ENCODE results near the gene MISP3. TPM values are rescaled to one million over a fixed set of nuclear protein-coding genes. Genes with fewer than 3 reads are reported as not detected.
A peak's percentile ranks its signal among the peaks of the same experiment; 100 is the strongest.

The MISP3 gene
- total RNA-seq, 1 experiment from 2014 or later: 3.2 TPM

- no peak for ATAC-seq
- CTCF ChIA-PET: interaction anchor here (1.4 to 7.8 kb wide), 5 partner anchors 10 to 180 kb away, joined by 3 to 187 read pairs (median 14); partner anchors contain the start of gene MISP3
- no peak for DNase-seq (ENCODE audit: low spot score)
- H3K27me3 Mint-ChIP-seq (ENCODE audit: low read depth): peaks cover 32% of the 10 kb centered on the region
- H3K9me3 Mint-ChIP-seq: no peaks in the 10 kb centered on the region
- no peak for TF ChIP-seq GRHL2 (CRISPR knock-in tag; IDR thresholded peaks at IDR 0.05; ENCODE audit: insufficient replicate concordance, severe bottlenecking)
- no peak for TF ChIP-seq ZSCAN18 (CRISPR knock-in tag; IDR thresholded peaks at IDR 0.05)
- no peak for TF ChIP-seq ZNF396 (CRISPR knock-in tag; IDR thresholded peaks at IDR 0.05; ENCODE audit: borderline replicate concordance)
- H3K36me3 Mint-ChIP-seq: no peaks in the 10 kb centered on the region
- no peak overlapping the region for H3K27ac Mint-ChIP-seq
- POLR2A ChIA-PET: no interaction called here
- H3K4me1 Mint-ChIP-seq: peaks cover 16% of the 10 kb centered on the region
- H3K4me3 Mint-ChIP-seq: no peak overlapping the region
These were observed 11.4 kb upstream of the MISP3 start for GRCh38 chr19:14061081-14061749.

- TF ChIP-seq ZNF121 (CRISPR knock-in tag; IDR thresholded peaks at IDR 0.05) (peak; percentile 65; the same call in 1 of the 2 replicates), RELA (CRISPR knock-in tag; IDR thresholded peaks at IDR 0.05; ENCODE audit: borderline replicate concordance) (no peak), NR1H2 (CRISPR knock-in tag; IDR thresholded peaks at IDR 0.05) (no peak), GRHL2 (CRISPR knock-in tag; IDR thresholded peaks at IDR 0.05; ENCODE audit: insufficient replicate concordance, severe bottlenecking) (no peak), ATF6 (CRISPR knock-in tag; IDR thresholded peaks at IDR 0.05) (no peak)
- H3K4me3 Mint-ChIP-seq: no peak within 1 kb of the TSS
- CTCF ChIA-PET: interaction anchor here (0.5 to 7.8 kb wide), 3 partner anchors 9 to 268 kb away, joined by 3 to 187 read pairs (median 164); partner anchors contain the start of gene MISP3
These were observed 10.6 kb upstream of the MISP3 start, which contains the start of gene PALM3 for GRCh38 chr19:14061751-14062557. TSS of gene PALM3 (minus strand) at chr19:14062076. CDS start at chr19:14061980, 96 bp downstream.

GRCh38 chr19:14062558-14062855, 10.1 kb upstream of the MISP3 start:
- ChIA-PET CTCF (interaction anchor here (7.3 to 7.8 kb wide), 2 partner anchors 9 to 16 kb away, joined by 164 to 187 read pairs; partner anchors contain the start of gene MISP3), POLR2A (no interaction called here)
- peaks cover 12% of the 10 kb centered on the region for H3K4me1 Mint-ChIP-seq
- no peak overlapping the region for H3K27ac Mint-ChIP-seq
- H3K4me3 Mint-ChIP-seq: no peak overlapping the region
- no peaks in the 10 kb centered on the region for H3K36me3 Mint-ChIP-seq
- no peaks in the 10 kb centered on the region for H3K9me3 Mint-ChIP-seq
- DNase-seq (ENCODE audit: low spot score) (no peak), ATAC-seq (no peak)
- H3K27me3 Mint-ChIP-seq (ENCODE audit: low read depth): peaks cover 26% of the 10 kb centered on the region
- no peak for TF ChIP-seq ZNF121 (CRISPR knock-in tag; IDR thresholded peaks at IDR 0.05)
- TF ChIP-seq PRRX2 (CRISPR knock-in tag; IDR thresholded peaks at IDR 0.05): no peak
- no peak for TF ChIP-seq ZNF281 (CRISPR knock-in tag; IDR thresholded peaks at IDR 0.05)
- TF ChIP-seq E2F5 (CRISPR knock-in tag; IDR thresholded peaks at IDR 0.05): no peak
- no peak for TF ChIP-seq ATF6 (CRISPR knock-in tag; IDR thresholded peaks at IDR 0.05)
- no peak for TF ChIP-seq NFE2L1 (CRISPR knock-in tag; IDR thresholded peaks at IDR 0.05)
- no peak for TF ChIP-seq STAT6 (CRISPR knock-in tag; conservative IDR thresholded peaks at IDR 0.05; ENCODE audit: low read depth)
- no peak for TF ChIP-seq EMX1 (CRISPR knock-in tag; IDR thresholded peaks at IDR 0.05)
- no peak for TF ChIP-seq ZNF671 (CRISPR knock-in tag; IDR thresholded peaks at IDR 0.05)
- no peak for TF ChIP-seq SMAD4 (CRISPR knock-in tag; IDR thresholded peaks at IDR 0.05)
- TF ChIP-seq GTF2I (CRISPR knock-in tag; conservative IDR thresholded peaks at IDR 0.05): no peak
- no peak for TF ChIP-seq SP1 (CRISPR knock-in tag; conservative IDR thresholded peaks at IDR 0.05)
- TF ChIP-seq ZNF263 (CRISPR knock-in tag; IDR thresholded peaks at IDR 0.05; ENCODE audit: low read depth): no peak

More at GRCh38 chr19:14061751-14062557, 10.6 kb upstream of the MISP3 start, which contains the start of gene PALM3:
- no peaks in the 10 kb centered on the region for H3K9me3 Mint-ChIP-seq
- DNase-seq (ENCODE audit: low spot score) (no peak), ATAC-seq (no peak)
- no peak within 1 kb of the TSS for H3K27ac Mint-ChIP-seq
- no peaks in the 10 kb centered on the region for H3K36me3 Mint-ChIP-seq
- peaks cover 13% of the 10 kb centered on the region for H3K4me1 Mint-ChIP-seq
- POLR2A ChIA-PET: no interaction called here
- H3K27me3 Mint-ChIP-seq (ENCODE audit: low read depth): peaks cover 26% of the 10 kb centered on the region
